Transverse colon (tissue), 4 donors: ENCODE data around the gene CCDC136. TPM values are rescaled to one million over a fixed set of nuclear protein-coding genes. Genes with fewer than 3 reads are reported as not detected.

Experiments
- DNase-seq: peaks from one replicate; pipeline ENCODE4 v3.0.0-alpha.2; 2019
- H3K27ac ChIP-seq, 4 donors: fragments of 200-600 bp; sonication (generic); 2 replicates each; pipeline ENCODE4 v1.5.1; 2016 to 2018; ENCODE audit warnings: inconsistent platforms in 4 of 4
- H3K27me3 ChIP-seq: fragments of 200-600 bp; sonication (generic); 2 replicates; pipeline ENCODE4 v1.5.1; 2017; ENCODE audit warnings: inconsistent platforms
- H3K36me3 ChIP-seq, 4 donors: fragments of 200-600 bp; sonication (generic); 2 replicates each; pipeline ENCODE4 v1.5.1; 2017 to 2019; ENCODE audit warnings: inconsistent platforms in 4 of 4
- H3K4me1 ChIP-seq, 4 donors: fragments of 200-600 bp; sonication (generic); 2 replicates each; pipeline ENCODE4 v1.5.1; 2017 to 2020; ENCODE audit warnings: inconsistent platforms in 4 of 4
- H3K4me3 ChIP-seq, 4 donors: fragments of 200-600 bp; sonication (generic); 1 replicate in 1 of 4; 2 replicates in 3 of 4; pipeline versions ENCODE4 v1.5.1 to v1.6.1; 2017 to 2019; ENCODE audit warnings: inconsistent platforms in 4 of 4
- H3K9me3 ChIP-seq, 2 donors: fragments of 200-600 bp; sonication (generic); 2 replicates each; pipeline ENCODE4 v1.5.1; 2017 to 2019; ENCODE audit warnings: inconsistent platforms in 2 of 2
- CTCF ChIP-seq, 5 experiments: fragments of 200-600 bp in 3 of 5; fragments of 450-650 bp in 2 of 5; sonication (generic) in 3 of 5; IDR thresholded peaks; 1 replicate in 2 of 5; 2 replicates in 3 of 5; pipeline ENCODE4 v1.5.1; 2016 to 2017; ENCODE audit warnings: antibody characterized with exemption in 5 of 5, inconsistent platforms in 3 of 5, mild to moderate bottlenecking in 2 of 5, moderate library complexity in 1 of 5
- EP300 ChIP-seq: sonication (generic); formaldehyde crosslinking; IDR thresholded peaks from one replicate; pipeline ENCODE4 v1.6.1; 2017; ENCODE audit warnings: antibody characterized with exemption, low read depth
- POLR2A ChIP-seq: fragments of 450-650 bp; IDR thresholded peaks from one replicate; pipeline ENCODE4 v1.6.1; 2016; ENCODE audit warnings: antibody characterized with exemption, mild to moderate bottlenecking, moderate library complexity
- POLR2AphosphoS5 ChIP-seq, 3 donors: sonication (generic); formaldehyde crosslinking; IDR thresholded peaks; one replicate each; pipeline ENCODE4 v1.6.1; 2016; ENCODE audit warnings: antibody characterized with exemption in 3 of 3
- WGBS, 2 donors: methylation state at CpG; one replicate each; pipeline ENCODE4 v1.1.5; 2018; ENCODE audit warnings: low coverage in 1 of 2; 5-methylcytosine and 5-hydroxymethylcytosine counted together
- in situ Hi-C, 4 donors: fragments of 200-750 bp; cut with MboI; loops; one replicate each; pipeline versions ENCODE4 v1.15.0 to v1.15.1; 2017; ENCODE audit warnings: low sequenced_read_pairs in 3 of 4, low pct_ligation_motif_present in 1 of 4, low pct_unique_long_range_greater_than_20kb in 1 of 4
- intact Hi-C: fragments of 100-400 bp; cut with DNase I; formaldehyde crosslinking; loops from one replicate; pipeline ENCODE4 v1.15.1; 2023; ENCODE audit warnings: low total_unique reads
- total RNA-seq, 4 donors: library from RNA; depleted of rRNA; stranded (reverse); fragments of >200 nt; gene quantifications; one replicate each; pipeline ENCODE4 v1.1.0, GENCODE V29; 2016

The CCDC136 gene
- total RNA-seq, 4 donors from 2014 or later: 1.9 to 16.5 (median 8.3) TPM

- intact Hi-C loops: no loop called here
- 60 to 88% methylated on average over 1 to 14 of the region's 14 CpGs for WGBS, 2 donors
- no peak for DNase-seq
- H3K9me3 ChIP-seq: no peaks in the 10 kb centered on the region
- no peaks in the 10 kb centered on the region for H3K27me3 ChIP-seq
- no peaks in the 10 kb centered on the region for H3K36me3 ChIP-seq
- H3K4me3 ChIP-seq: no peak overlapping the region
- TF ChIP-seq EP300 (no peak), CTCF (IDR thresholded peaks at IDR 0.05) (no peak), POLR2A (no peak), POLR2AphosphoS5 (IDR thresholded peaks at IDR 0.05) (peak in 1 of 3 donors; percentile 33)
- no peak overlapping the region for H3K27ac ChIP-seq
- H3K4me1 ChIP-seq: no peaks in the 10 kb centered on the region
- in situ Hi-C loops: no loop called here
Measured at GRCh38 chr7:128846781-128847444, 55.1 kb downstream of the CCDC136 start.

- in situ Hi-C loops (no loop called here), intact Hi-C loops (no loop called here)
- no peak for DNase-seq
- H3K27ac ChIP-seq: no peak overlapping the region
- no peaks in the 10 kb centered on the region for H3K27me3 ChIP-seq
- WGBS, 2 donors: 88% methylated on average over 17 of the region's 17 CpGs; no CpG with 5 or more reads in 1 of the 2 donors
- no peaks in the 10 kb centered on the region for H3K36me3 ChIP-seq
- no peaks in the 10 kb centered on the region for H3K9me3 ChIP-seq
- H3K4me1 ChIP-seq: no peaks in the 10 kb centered on the region
- no peak for TF ChIP-seq POLR2AphosphoS5 (IDR thresholded peaks at IDR 0.05)
- no peak overlapping the region for H3K4me3 ChIP-seq
Measured at GRCh38 chr7:128847721-128848211, 56.0 kb downstream of the CCDC136 start.

GRCh38 chr7:128848289-128849155 lies 56.8 kb downstream of the CCDC136 start:
- H3K9me3 ChIP-seq: no peaks in the 10 kb centered on the region
- no peaks in the 10 kb centered on the region for H3K27me3 ChIP-seq
- 63 to 90% methylated on average over 4 to 31 of the region's 31 CpGs for WGBS, 2 donors
- intact Hi-C loops: no loop called here
- no peaks in the 10 kb centered on the region for H3K4me1 ChIP-seq
- H3K36me3 ChIP-seq: no peaks in the 10 kb centered on the region
- H3K27ac ChIP-seq: no peak overlapping the region
- no peak for TF ChIP-seq POLR2A
- no peak for TF ChIP-seq POLR2AphosphoS5 (IDR thresholded peaks at IDR 0.05)
- TF ChIP-seq CTCF (IDR thresholded peaks at IDR 0.05): no peak
- no peak for TF ChIP-seq EP300
- in situ Hi-C loops: no loop called here
- DNase-seq: no peak
- no peak overlapping the region for H3K4me3 ChIP-seq

GRCh38 chr7:128849156-128849515 lies 57.4 kb downstream of the CCDC136 start:
- intact Hi-C loops (no loop called here), in situ Hi-C loops (no loop called here)
- Histone ChIP-seq H3K9me3 (no peaks in the 10 kb centered on the region), H3K4me3 (no peak overlapping the region), H3K27me3 (no peaks in the 10 kb centered on the region), H3K27ac (no peak overlapping the region), H3K4me1 (no peaks in the 10 kb centered on the region), H3K36me3 (no peaks in the 10 kb centered on the region)
- TF ChIP-seq POLR2A (no peak), POLR2AphosphoS5 (IDR thresholded peaks at IDR 0.05) (no peak), EP300 (no peak), CTCF (IDR thresholded peaks at IDR 0.05) (no peak)
- no peak for DNase-seq
- 91% methylated on average over 16 of the region's 16 CpGs; no CpG with 5 or more reads in 1 of the 2 donors for WGBS, 2 donors
